Fibroblast of lung (primary cell): ENCODE measurements around the gene SNX8.

Source experiments
- CTCF ChIP-seq, 2 donors: IDR thresholded peaks in 1 of 2; conservative IDR thresholded peaks in 1 of 2; 1 replicate in 1 of 2; 2 replicates in 1 of 2; pipeline ENCODE4 v1.5.1; 2011 to 2012; ENCODE audit warnings: low read length in 2 of 2, control low read depth in 1 of 2, inconsistent platforms in 1 of 2, low read depth in 1 of 2, mild to moderate bottlenecking in 1 of 2
- EZH2 ChIP-seq: IDR thresholded peaks from 2 replicates; pipeline ENCODE4 v1.5.1; 2012; ENCODE audit warnings: low read length, control low read depth, mild to moderate bottlenecking; ENCODE audit errors: missing control alignments

- TF ChIP-seq CTCF (conservative IDR thresholded peaks at IDR 0.05 in 1 of 2, IDR thresholded peaks at IDR 0.05 in 1 of 2; ENCODE audit: low read depth in 1 of 2, low read length in 2 of 2) (no peak), EZH2 (no peak)
Measured at GRCh38 chr7:2253525-2254244, 60.6 kb downstream of the SNX8 start.
